ENCODE results near the gene NEUROG3. TPM values are rescaled to one million over a fixed set of nuclear protein-coding genes. Genes with fewer than 3 reads are reported as not detected.

NEUROG3 gene
- polyA plus RNA-seq, 3 donors: not detected

GRCh38 chr10:69619626-69620025 lies 46.4 kb upstream of the NEUROG3 start:
- 98% methylated on average over 7 of the region's 7 CpGs for WGBS (ENCODE audit: insufficient coverage)
- Mint-ChIP-seq H3K4me1 (peaks cover 2% of the 10 kb centered on the region), H3K27ac (no peak overlapping the region), H3K27me3 (ENCODE audit: low read depth in 3 of 3) (peaks cover 2 to 9% (median 4%) of the 10 kb centered on the region in 3 donors), H3K9me3 (peaks cover 7 to 19% (median 14%) of the 10 kb centered on the region in 7 donors), H3K36me3 (no peaks in the 10 kb centered on the region), H3K4me3 (no peak overlapping the region)
- H3K4me3 ChIP-seq (replicated peaks in 1 of 3; ENCODE audit: low read depth in 2 of 3, low read length in 3 of 3): no peak overlapping the region
- no peak for DNase-seq
- intact Hi-C loops (cut with micrococcal nuclease): no loop called here
- no peak overlapping the region for H3K4me2 ChIP-seq (replicated peaks; ENCODE audit: extremely low read depth, low read length, poor library complexity, severe bottlenecking)
- H3K4me1 ChIP-seq (ENCODE audit: control insufficient read depth in 1 of 2, insufficient read depth in 2 of 2, low read length in 2 of 2): no peaks in the 10 kb centered on the region
- no peaks in the 10 kb centered on the region for H3K27me3 ChIP-seq (ENCODE audit: control insufficient read depth in 2 of 2, insufficient read depth in 2 of 2, low read length in 2 of 2)
- H3K79me2 ChIP-seq (ENCODE audit: insufficient read depth, low read length): no peaks in the 10 kb centered on the region
- H2AFZ ChIP-seq (ENCODE audit: insufficient read depth, low read depth, low read length, poor library complexity, severe bottlenecking): no peak overlapping the region
- H3K9me3 ChIP-seq (replicated peaks in 1 of 2; ENCODE audit: control insufficient read depth in 1 of 2, insufficient read depth in 1 of 2, low read length in 2 of 2): peaks cover 7 to 19% of the 10 kb centered on the region in 2 donors
- no peak overlapping the region for H3K9ac ChIP-seq (ENCODE audit: insufficient read depth, low read length, poor library complexity, severe bottlenecking)
- H4K20me1 ChIP-seq (ENCODE audit: insufficient read depth, low read length): no peaks in the 10 kb centered on the region
- no peaks in the 10 kb centered on the region for H3K36me3 ChIP-seq (replicated peaks in 1 of 2; ENCODE audit: control insufficient read depth in 1 of 2, insufficient read depth in 2 of 2, low read length in 2 of 2)
- no peak overlapping the region for H3K27ac ChIP-seq (ENCODE audit: low read depth in 1 of 2, low read length in 2 of 2)
- no peak for TF ChIP-seq CTCF (IDR thresholded peaks at IDR 0.05)

GRCh38 chr10:69618746-69619145 lies 45.5 kb upstream of the NEUROG3 start:
- H3K4me3 ChIP-seq (replicated peaks in 1 of 3; ENCODE audit: low read depth in 2 of 3, low read length in 3 of 3): no peak overlapping the region
- no peaks in the 10 kb centered on the region for H3K36me3 Mint-ChIP-seq
- no peak overlapping the region for H2AFZ ChIP-seq (ENCODE audit: insufficient read depth, low read depth, low read length, poor library complexity, severe bottlenecking)
- no peak for TF ChIP-seq CTCF (IDR thresholded peaks at IDR 0.05)
- H3K4me2 ChIP-seq (replicated peaks; ENCODE audit: extremely low read depth, low read length, poor library complexity, severe bottlenecking): no peak overlapping the region
- peaks cover 7 to 10% of the 10 kb centered on the region in 2 donors for H3K9me3 ChIP-seq (replicated peaks in 1 of 2; ENCODE audit: control insufficient read depth in 1 of 2, insufficient read depth in 1 of 2, low read length in 2 of 2)
- H3K27ac ChIP-seq (ENCODE audit: low read depth in 1 of 2, low read length in 2 of 2): no peak overlapping the region
- peaks cover 4 to 13% (median 7%) of the 10 kb centered on the region in 7 donors for H3K9me3 Mint-ChIP-seq
- H3K27me3 ChIP-seq (ENCODE audit: control insufficient read depth in 2 of 2, insufficient read depth in 2 of 2, low read length in 2 of 2): no peaks in the 10 kb centered on the region
- intact Hi-C loops (cut with micrococcal nuclease): no loop called here
- WGBS (ENCODE audit: insufficient coverage): 88% methylated on average over 2 of the region's 2 CpGs
- no peak overlapping the region for H3K4me3 Mint-ChIP-seq
- no peaks in the 10 kb centered on the region for H3K36me3 ChIP-seq (replicated peaks in 1 of 2; ENCODE audit: control insufficient read depth in 1 of 2, insufficient read depth in 2 of 2, low read length in 2 of 2)
- H3K4me1 Mint-ChIP-seq: no peaks in the 10 kb centered on the region
- H3K79me2 ChIP-seq (ENCODE audit: insufficient read depth, low read length): no peaks in the 10 kb centered on the region
- DNase-seq: no peak
- H3K9ac ChIP-seq (ENCODE audit: insufficient read depth, low read length, poor library complexity, severe bottlenecking): no peak overlapping the region
- no peak overlapping the region for H3K27ac Mint-ChIP-seq
- H4K20me1 ChIP-seq (ENCODE audit: insufficient read depth, low read length): no peaks in the 10 kb centered on the region
- H3K27me3 Mint-ChIP-seq (ENCODE audit: low read depth in 3 of 3): peaks cover 4 to 9% (median 7%) of the 10 kb centered on the region in 3 donors
- H3K4me1 ChIP-seq (ENCODE audit: control insufficient read depth in 1 of 2, insufficient read depth in 2 of 2, low read length in 2 of 2): no peaks in the 10 kb centered on the region
